NB4 (cell line): ENCODE results near the gene FAM98B.

Experiments
- DNase-seq: peaks from one replicate; pipeline ENCODE4 v3.0.0; 2010; ENCODE audit warnings: low read depth
- H3K4me3 ChIP-seq: one replicate; pipeline ENCODE4 v1.5.1; 2011; ENCODE audit warnings: mild to moderate bottlenecking, low read depth, low read length, moderate library complexity
- CTCF ChIP-seq: IDR thresholded peaks from one replicate; pipeline ENCODE4 v1.5.1; 2012; ENCODE audit warnings: low read depth, low read length
- MAX ChIP-seq: IDR thresholded peaks from 2 replicates; pipeline ENCODE4 v1.6.1; 2011; ENCODE audit warnings: low read depth, low read length
- MYC ChIP-seq: IDR thresholded peaks from 2 replicates; pipeline ENCODE4 v1.6.1; 2011; ENCODE audit warnings: low read depth, low read length
- POLR2A ChIP-seq: IDR thresholded peaks from 2 replicates; pipeline ENCODE4 v1.6.1; 2011; ENCODE audit warnings: mild to moderate bottlenecking; ENCODE audit not compliant: insufficient read length; ENCODE audit errors: extremely low read depth

Gene FAM98B

GRCh38 chr15:38481761-38482160, 27.8 kb downstream of the FAM98B start:
- DNase-seq, result no peak
- H3K4me3 ChIP-seq, result no peak overlapping the region
- TF ChIP-seq MYC (no peak), MAX (no peak)

GRCh38 chr15:38482572-38482971, 28.6 kb downstream of the FAM98B start:
- no peak for DNase-seq
- TF ChIP-seq POLR2A, result no peak
- TF ChIP-seq CTCF, result no peak
- no peak for TF ChIP-seq MYC
- no peak for TF ChIP-seq MAX

GRCh38 chr15:38486936-38487335, 33.0 kb downstream of the FAM98B start:
- TF ChIP-seq CTCF (no peak), MYC (no peak), MAX (no peak), POLR2A (no peak)
- no peak overlapping the region for H3K4me3 ChIP-seq
- DNase-seq, result no peak

More at GRCh38 chr15:38482572-38482971, 28.6 kb downstream of the FAM98B start:
- no peak overlapping the region for H3K4me3 ChIP-seq

- DNase-seq, result no peak
- TF ChIP-seq POLR2A (no peak), CTCF (no peak), MAX (no peak), MYC (no peak)
- no peak overlapping the region for H3K4me3 ChIP-seq
Observed at GRCh38 chr15:38487378-38487777, 33.5 kb downstream of the FAM98B start.

- DNase-seq, result no peak
Observed at GRCh38 chr15:38490242-38490922, 36.5 kb downstream of the FAM98B start.

More at GRCh38 chr15:38490242-38490922, 36.5 kb downstream of the FAM98B start:
- no peak overlapping the region for H3K4me3 ChIP-seq
- TF ChIP-seq MAX, result no peak
- TF ChIP-seq POLR2A, result no peak
- no peak for TF ChIP-seq MYC
- no peak for TF ChIP-seq CTCF
